GM19438 (cell line): ENCODE results near the gene CAPSL.
"Not testable (repeated sequence)": the region's sequence is repeated elsewhere in the genome, so short reads cannot be mapped to it uniquely, and the experiment has no call there.

ENCODE experiments used
- ATAC-seq: cut with Tn5 transposase; IDR thresholded peaks from one replicate; pipeline ENCODE4 v1.9.1; 2021; ENCODE audit warnings: low read depth; ENCODE audit not compliant: unreplicated experiment

The CAPSL gene

DNA sequence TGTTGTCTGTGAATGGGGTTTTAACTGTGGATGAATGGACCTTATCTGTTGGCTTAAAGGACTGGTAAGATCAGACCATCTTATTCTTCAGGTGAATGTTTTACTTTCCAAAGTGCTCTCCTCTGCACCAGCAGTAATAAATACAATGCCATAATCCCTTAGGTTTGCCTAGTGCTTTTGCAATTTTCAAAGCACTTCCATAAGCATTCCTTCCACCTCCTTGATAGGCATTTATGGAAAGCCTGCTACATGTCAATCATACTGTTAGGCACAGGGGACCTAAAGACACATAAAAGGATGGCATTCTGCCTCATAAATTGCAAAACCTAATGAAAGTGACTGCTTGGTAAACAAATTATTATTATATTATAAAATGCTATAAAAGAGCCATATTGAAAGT lies 60.3 kb downstream of the CAPSL start:
- ATAC-seq: no peak

DNA sequence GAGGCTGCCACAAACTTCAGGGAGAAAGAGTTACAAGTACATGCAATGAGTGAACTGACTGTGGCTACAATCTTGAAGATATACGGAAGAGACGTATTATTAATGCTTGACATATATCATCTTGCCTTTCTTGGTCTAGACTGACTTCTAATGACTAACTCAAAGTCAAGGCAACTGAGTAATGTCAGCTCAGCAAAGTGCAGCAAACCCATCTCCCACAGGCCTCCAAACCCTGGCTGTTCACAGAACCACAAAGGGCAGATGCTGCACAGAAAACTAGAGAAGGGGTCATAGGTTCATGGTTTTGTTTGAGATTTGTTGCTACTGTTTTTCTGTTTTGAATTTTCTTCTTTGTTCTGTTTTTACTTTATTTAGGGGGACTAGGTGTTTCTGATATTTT lies 60.8 kb downstream of the CAPSL start:
- ATAC-seq: no peak

DNA sequence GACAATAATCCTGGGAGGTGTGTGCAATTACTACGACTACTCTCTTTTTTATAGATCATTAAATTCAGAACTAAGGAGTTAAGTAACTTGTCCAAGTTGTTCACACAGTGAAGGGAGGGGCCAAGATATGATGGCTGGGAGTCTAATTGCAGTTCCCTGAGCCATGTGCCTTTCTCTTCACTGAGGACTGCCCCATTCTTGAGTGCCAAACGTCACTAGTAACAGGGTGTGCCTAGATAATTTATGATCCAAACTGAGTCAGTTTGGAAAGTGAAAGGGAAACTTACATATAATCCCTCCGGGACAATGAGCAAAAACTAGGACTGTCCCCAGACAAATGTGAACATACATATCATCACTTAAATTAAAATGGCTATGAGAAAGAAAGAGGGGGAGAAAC lies 61.5 kb downstream of the CAPSL start:
- no peak for ATAC-seq

DNA sequence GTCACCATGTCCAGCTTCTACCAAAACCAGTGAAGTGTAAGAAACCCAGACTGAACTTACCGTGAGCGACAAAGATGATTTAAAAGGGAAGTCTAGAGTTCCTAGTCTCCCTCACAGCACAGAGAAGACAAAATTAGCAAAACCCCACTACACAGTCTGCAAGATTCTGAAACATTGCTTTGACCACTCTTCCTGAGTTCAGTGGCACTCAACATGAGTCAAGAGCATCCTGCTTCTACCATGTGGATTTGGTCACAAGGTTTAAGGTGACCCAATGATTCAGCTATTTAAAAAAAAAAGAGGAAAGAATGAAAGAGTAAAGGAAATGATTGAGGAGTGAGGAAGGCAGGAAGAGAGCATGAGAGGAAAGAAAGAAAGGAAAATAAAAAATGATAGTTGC lies 62.0 kb downstream of the CAPSL start:
- ATAC-seq: no peak

DNA sequence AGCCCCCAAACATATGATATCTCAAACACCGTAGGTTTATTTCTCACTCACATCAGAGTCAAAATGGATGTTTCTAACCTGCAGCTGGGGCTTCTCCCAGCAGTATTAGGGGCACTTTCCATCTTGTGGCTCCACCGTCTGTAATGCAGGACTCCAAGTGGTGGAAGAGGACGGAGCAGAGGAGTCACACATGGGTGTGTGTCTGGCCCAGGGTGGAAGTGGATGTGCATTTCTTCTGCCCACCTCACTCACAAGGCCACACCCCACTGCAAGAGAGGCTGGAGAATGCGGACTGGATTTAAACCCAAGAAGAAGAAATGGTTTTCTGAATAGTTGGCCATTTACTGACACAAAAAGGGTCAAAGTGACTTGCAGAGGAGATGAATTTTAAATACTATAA lies 67.8 kb downstream of the CAPSL start:
- no peak for ATAC-seq

DNA sequence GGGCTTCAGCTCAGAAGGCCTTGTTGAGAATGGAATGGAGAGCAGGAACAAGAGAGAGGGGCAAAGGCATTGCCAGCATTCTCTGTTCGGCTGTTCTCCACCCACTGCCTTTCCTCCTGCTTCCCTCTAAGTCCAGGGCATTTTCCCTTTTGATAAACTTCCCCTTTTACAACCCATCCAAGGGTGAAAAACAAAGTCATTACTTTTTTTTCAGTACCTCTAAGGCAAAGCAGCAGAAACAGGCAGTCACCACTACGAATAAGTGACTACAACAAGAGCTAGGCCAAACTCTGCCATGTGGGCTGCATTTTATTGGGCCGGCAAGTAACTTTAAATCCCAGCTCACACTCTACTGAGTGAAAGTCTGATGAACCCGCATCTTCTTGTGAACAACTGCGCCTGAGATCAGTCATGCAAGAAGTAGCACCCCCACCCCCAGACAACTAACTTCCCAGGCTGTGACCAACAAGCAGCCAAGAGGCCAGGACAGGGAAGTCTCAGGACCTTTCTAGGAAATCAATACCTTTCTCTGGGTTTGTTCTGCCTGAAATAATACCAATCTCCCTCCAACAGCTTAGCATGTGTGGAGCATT lies 68.6 kb downstream of the CAPSL start:
- no peak for ATAC-seq

DNA sequence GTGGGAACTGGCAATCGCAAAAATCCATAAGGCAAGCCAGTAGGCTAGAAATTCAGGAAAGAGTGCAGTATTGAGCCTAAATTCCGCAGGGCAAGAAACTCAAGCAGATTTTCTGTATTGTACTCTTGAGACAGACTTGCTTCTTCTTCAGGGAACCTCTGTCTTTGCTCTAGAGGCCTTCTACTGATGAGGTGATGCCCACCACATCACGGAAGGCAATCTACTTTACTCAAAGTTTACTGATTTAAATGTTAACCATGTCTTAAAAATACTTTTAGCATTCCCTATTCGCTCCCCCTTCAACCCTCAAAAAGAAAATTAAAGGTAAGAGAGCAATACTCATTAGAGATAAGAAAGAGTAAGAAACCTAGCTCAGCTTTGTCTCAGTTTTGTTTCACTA lies 70.4 kb downstream of the CAPSL start:
- ATAC-seq: no peak

DNA sequence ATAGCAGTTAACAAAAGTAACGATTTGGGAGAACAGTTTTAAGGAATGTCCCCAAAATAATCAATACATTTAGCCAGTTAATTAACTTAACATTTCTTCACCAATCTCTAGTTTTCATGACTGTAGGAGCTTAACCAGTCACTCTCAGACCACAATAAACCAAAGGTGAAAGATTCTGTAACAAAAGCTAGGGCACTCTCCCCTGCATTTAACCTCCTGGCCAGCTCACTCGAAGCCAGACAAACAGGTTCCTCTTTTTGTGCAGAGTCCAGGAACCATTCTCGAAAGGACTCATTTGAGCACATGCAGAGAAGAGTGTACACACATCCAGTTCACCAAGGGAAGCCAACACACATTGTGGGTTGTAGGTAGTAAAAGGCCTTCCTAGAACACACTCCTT lies 75.3 kb downstream of the CAPSL start:
- no peak for ATAC-seq

DNA sequence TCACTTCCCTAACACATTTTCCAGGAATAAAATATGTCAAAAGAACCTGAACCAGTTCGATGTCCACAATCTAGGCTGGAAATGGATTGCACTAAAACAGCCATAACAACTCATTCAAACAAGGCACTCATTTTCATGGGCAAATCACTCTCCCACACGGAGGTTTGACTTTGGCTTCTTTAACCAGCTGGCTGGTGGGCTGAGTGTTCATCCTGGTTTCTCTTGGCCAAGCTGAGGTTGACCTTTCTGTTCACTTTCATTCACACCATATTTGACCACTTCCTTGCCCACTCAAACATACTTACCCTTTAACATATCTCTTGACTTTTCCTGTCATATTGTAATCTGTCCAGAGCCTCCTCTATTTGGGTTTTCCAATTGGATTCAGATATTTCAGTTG lies 76.3 kb downstream of the CAPSL start:
- no peak for ATAC-seq

DNA sequence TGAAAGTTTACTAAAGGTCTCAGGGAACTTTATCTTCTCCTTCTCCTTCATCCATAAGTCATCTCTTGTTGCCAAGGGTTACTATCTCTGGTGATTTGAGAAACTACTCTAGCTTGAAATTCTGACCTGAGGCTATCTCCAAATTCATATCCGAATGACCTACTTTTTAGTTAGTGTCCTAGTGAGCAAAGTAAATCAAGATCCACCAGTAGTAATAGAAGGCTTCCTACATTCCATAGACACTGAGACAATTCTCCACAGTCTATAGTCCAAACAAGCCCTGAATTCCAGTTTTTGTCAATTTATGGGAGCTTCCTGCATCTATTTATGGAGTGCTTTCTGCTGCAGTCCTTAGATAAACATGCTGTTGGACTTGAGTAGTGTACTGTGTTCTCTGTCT lies 76.7 kb downstream of the CAPSL start:
- no peak for ATAC-seq

DNA sequence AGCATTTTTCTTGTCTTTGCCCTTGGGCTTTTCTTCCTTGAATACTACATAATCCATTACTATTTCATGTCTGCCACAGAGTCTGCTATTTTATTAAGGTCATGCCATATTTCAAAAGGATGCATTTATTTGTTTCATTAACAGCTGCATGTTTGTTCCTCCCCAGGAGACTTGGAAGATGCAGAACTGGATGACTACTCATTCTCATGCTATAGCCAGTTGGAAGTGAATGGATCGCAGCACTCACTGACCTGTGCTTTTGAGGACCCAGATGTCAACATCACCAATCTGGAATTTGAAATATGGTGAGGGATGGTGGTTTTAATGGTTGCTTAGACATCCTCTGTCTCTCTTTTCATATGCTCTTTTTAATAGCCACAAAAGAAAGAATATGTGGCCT lies 77.7 kb downstream of the CAPSL start:
- ATAC-seq: no peak

DNA sequence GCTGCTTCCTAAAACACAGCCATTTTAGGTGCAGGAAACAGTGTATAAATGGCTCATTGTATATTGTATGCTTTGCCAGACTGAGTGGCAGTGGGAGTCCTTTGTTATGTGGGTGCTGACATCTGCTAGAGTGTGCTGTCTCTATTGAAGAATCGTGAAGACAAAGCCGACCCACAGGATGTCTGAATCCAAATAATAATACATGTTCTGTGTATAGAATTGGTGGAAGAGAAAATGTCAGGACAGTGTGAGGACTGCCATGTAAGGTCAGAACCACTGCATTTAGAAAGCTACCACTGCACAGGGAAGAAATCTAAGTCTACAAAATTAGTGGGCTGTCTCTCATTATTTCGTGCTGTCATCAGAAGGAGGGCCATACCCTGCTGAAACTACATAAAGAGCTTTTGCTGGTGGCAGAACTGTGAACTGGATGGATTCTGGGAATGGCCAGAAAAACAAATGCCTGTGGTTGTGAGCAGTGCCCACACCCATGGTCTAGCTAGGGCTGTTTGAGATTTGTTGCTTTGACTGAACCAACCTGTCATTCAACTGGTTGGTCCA lies 79.2 kb downstream of the CAPSL start:
- ATAC-seq: no peak

DNA sequence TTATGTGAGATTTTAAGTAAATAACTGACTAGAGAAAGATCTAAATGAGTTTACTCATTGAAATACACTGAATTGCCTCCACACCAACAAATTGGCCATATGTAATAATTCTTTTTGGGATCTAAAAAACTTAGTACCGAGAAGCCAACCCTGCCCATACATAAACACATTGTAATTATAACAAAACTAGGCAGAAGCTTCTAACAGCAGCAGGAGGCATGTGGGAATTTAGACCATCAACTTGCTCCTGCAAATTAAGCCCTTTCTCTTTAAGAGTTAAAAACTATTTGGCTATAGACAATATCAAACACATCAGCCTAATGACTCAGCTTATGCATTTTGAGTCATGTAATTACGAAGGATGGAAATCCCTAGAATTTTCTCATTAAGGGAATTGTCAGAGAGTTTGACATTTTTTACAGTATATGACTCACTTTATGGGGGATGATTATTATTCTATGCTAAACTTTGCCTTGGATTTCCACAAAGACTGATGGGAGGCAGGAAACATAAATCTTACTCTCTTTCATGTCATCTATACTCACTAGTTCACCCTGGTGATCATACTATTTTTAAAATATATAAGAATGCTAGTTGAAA lies 80.7 kb downstream of the CAPSL start:
- ATAC-seq: no peak

DNA sequence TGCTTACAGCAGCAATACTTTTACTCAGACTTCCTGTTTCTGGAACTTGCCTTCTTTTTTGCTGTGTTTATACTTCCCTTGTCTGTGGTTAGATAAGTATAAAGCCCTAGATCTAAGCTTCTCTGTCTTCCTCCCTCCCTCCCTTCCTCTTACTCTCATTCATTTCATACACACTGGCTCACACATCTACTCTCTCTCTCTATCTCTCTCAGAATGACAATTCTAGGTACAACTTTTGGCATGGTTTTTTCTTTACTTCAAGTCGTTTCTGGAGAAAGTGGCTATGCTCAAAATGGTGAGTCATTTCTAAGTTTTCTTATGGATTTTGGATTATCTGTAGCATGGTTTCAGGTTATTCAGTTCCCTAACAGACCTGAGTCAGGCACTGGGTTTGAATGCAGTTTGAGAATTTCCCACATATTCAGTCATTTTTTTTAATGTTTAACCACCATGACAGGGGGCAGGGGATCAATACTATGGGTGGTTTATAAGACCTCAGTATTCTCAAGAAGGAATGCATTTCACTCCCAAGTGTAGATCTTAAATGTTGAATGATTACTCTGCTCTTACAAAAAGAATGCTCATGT lies 81.6 kb downstream of the CAPSL start, which contains the start of gene IL7R:
TSS of gene IL7R (plus strand) at position 127 of the 587 bp plus-strand sequence. CDS start at position 214, 87 bp downstream.
- ATAC-seq: no peak

DNA sequence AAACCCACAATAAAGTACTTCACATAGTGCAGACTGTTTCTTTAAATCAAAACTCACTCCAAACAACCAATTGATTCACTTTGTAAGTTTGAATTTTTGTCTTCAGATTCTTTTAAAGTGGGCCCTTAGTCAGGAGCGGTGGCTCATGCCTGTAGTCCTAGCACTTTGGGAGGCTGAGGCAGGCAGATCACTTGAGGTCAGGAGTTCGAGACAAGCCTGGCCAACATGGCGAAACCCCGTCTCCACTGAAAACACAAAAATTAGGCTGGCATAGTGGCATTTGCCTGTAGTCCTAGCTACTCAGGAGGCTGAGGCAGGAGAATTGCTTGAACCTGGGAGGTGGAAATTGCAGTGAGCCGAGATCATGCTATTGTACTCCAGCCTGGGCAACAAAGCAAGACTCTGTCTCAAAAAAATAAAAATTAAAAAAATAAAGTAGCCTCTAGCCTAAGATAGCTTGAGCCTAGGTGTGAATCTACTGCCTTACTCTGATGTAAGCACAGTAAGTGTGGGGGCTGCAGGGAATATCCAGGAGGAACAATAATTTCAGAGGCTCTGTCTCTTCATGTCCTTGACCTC lies 82.1 kb downstream of the CAPSL start:
- not testable (repeated sequence) for ATAC-seq

DNA sequence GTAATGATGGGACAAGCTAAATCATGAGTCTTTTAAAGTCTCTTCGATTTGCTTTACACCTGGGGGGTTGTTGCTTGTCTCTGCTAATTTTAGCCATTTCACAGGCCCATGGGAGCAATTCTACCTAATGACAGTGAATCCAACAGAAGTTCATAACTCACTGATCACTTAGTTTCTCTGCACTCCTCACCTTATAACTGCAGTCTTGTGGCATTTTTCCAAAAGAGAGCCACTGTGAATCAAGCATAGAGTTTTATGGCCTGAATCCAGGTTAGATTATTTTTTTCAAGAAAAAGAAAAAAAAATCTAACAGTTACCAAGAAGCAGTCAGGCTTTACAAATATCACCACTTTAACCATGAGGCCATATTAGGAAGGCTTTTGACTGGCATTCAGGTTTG lies 83.2 kb downstream of the CAPSL start:
- ATAC-seq: no peak
